ENCODE measurements around the gene ZNF396.

ZNF396 gene

GRCh38 chr18:35335866-35336265, 41.3 kb downstream of the ZNF396 start:
- no peak for DNase-seq (ENCODE audit: low read depth)

- DNase-seq (ENCODE audit: low read depth): no peak
Measured at GRCh38 chr18:35334821-35335220, 42.3 kb downstream of the ZNF396 start.

- DNase-seq (ENCODE audit: low read depth): no peak
Measured at GRCh38 chr18:35334212-35334611, 42.9 kb downstream of the ZNF396 start.

GRCh38 chr18:35331367-35332087, 45.6 kb downstream of the ZNF396 start:
- no peak for DNase-seq (ENCODE audit: low read depth)

- DNase-seq (ENCODE audit: low read depth): no peak
Measured at GRCh38 chr18:35328868-35329267, 48.3 kb downstream of the ZNF396 start.

GRCh38 chr18:35326695-35327387, 50.3 kb downstream of the ZNF396 start:
- DNase-seq (ENCODE audit: low read depth): no peak

- DNase-seq (ENCODE audit: low read depth): no peak
Measured at GRCh38 chr18:35324926-35325655, 52.0 kb downstream of the ZNF396 start.

- no peak for DNase-seq (ENCODE audit: low read depth)
Measured at GRCh38 chr18:35322486-35323458, 54.4 kb downstream of the ZNF396 start.
